ENCODE measurements around the gene APOL2.
A peak's percentile ranks its signal among the peaks of the same experiment; 100 is the strongest.

APOL2 gene

DNA sequence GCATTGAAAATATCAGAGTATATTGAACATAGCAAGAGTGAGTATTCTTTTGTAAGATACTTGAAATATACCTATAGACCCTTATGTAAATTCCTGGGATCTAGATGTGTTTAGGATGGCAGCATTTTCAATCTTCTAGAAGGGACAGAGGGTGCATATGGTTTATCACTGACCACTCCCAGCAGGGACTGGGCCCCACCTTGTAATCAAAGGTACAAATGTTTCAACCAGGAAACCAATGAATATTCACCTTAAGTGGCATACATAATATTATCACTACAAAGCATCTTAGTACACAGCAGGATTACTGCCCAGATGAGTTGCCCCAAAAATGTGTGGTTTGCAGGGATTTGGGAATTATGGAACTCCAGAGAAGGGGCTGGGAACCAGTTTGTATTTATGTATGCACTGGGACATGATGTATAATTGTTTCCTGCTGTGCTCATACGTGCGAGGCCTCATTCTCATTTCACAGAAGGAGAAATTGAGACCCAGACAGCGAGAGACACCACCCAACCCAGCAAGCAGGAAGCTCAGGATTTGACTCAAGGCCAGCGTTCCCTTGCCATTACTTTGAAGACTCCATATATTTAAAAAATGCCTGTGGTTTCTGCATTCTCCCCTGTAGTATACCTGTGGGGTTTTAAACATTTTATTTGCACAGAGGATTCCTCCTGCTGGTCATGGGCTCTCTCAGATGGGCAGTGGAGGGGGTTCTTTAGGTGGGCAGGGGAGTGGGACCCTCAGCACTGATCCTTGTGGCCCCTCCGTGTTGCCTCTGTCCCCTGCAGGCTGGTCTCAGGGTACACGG is 42.9 kb downstream of the APOL2 start:
- Mint-ChIP-seq H3K27ac (peak overlapping the region; percentile 98 to 99 (median 99)), H3K4me1 (peaks cover 60% of the 10 kb centered on the region), H3K4me3 (peak overlapping the region; percentile 53 to 75 (median 62)), H3K36me3 (ENCODE audit: low read depth) (no peaks in the 10 kb centered on the region), H3K9me3 (no peaks in the 10 kb centered on the region), H3K27me3 (ENCODE audit: low read depth) (peaks cover 7% of the 10 kb centered on the region)
- TF ChIP-seq CTCF (IDR thresholded peaks at IDR 0.05; ENCODE audit: unreplicated experiment in 3 of 3): no peak

GRCh38 chr22:36194971-36195370 is 44.4 kb downstream of the APOL2 start:
- peak overlapping the region; percentile 94 to 99 (median 98) for H3K27ac Mint-ChIP-seq
- peaks cover 11% of the 10 kb centered on the region for H3K27me3 Mint-ChIP-seq (ENCODE audit: low read depth)
- H3K9me3 Mint-ChIP-seq: no peaks in the 10 kb centered on the region
- peak; percentile 75 to 80 (median 75) for TF ChIP-seq CTCF (IDR thresholded peaks at IDR 0.05; ENCODE audit: unreplicated experiment in 3 of 3)
- no peak overlapping the region for H3K4me3 Mint-ChIP-seq
- H3K36me3 Mint-ChIP-seq (ENCODE audit: low read depth): no peaks in the 10 kb centered on the region
- peaks cover 47% of the 10 kb centered on the region for H3K4me1 Mint-ChIP-seq

GRCh38 chr22:36194385-36194784 is 44.9 kb downstream of the APOL2 start:
- no peak overlapping the region for H3K4me3 Mint-ChIP-seq
- H3K27me3 Mint-ChIP-seq (ENCODE audit: low read depth): peaks cover 14% of the 10 kb centered on the region
- no peak for TF ChIP-seq CTCF (IDR thresholded peaks at IDR 0.05; ENCODE audit: unreplicated experiment in 3 of 3)
- peak overlapping the region in 2 of 3 experiments; percentile 94 to 99 for H3K27ac Mint-ChIP-seq
- H3K9me3 Mint-ChIP-seq: no peaks in the 10 kb centered on the region
- H3K4me1 Mint-ChIP-seq: peaks cover 44% of the 10 kb centered on the region
- no peaks in the 10 kb centered on the region for H3K36me3 Mint-ChIP-seq (ENCODE audit: low read depth)

GRCh38 chr22:36193577-36193976 is 45.8 kb downstream of the APOL2 start:
- Mint-ChIP-seq H3K27me3 (ENCODE audit: low read depth) (peaks cover 18% of the 10 kb centered on the region), H3K4me3 (no peak overlapping the region), H3K9me3 (no peaks in the 10 kb centered on the region), H3K36me3 (ENCODE audit: low read depth) (no peaks in the 10 kb centered on the region), H3K4me1 (peaks cover 41% of the 10 kb centered on the region), H3K27ac (no peak overlapping the region)
- no peak for TF ChIP-seq CTCF (IDR thresholded peaks at IDR 0.05; ENCODE audit: unreplicated experiment in 3 of 3)

DNA sequence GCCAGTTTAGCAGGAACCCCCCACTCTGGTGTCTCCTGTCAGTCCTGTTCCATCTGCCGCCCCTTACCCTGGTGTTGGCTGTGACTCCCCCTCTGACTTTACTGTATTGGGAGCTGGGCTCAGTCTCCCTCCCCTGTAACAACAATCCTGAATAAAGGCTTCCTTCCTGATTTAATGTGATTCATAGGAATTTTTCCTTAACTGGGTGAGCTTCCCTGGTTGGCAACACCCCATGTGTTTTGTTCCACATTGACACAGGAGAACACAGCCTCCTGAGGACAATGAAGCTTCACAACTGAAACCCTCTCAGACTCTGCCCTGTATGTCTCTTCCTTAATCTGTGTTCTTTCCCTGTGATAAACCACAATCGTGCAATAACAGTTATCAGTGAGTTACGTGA is 46.2 kb downstream of the APOL2 start:
- TF ChIP-seq CTCF (IDR thresholded peaks at IDR 0.05; ENCODE audit: unreplicated experiment in 3 of 3): no peak
- Mint-ChIP-seq H3K4me3 (no peak overlapping the region), H3K36me3 (ENCODE audit: low read depth) (no peaks in the 10 kb centered on the region), H3K27ac (no peak overlapping the region), H3K4me1 (peaks cover 37% of the 10 kb centered on the region), H3K27me3 (ENCODE audit: low read depth) (peaks cover 18% of the 10 kb centered on the region), H3K9me3 (no peaks in the 10 kb centered on the region)

DNA sequence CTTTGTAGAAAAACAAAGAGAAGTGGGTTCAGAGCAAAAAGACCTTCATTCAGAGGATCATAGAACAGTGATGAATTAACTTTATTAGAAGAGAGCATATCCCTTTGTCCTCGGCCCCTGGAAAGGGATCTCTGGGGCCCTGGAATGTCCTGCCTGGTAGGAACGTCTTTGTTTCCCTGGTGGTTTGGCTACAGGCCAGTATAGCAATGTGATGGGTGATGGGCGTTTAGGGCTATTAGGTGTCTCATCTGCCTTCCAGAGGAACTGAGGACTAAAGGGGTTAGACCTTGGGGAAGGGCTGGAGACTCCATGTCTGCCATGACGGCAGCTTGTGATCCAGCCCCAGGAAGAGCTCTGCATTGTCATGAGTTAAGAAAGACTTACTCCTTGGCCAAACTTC is 46.8 kb downstream of the APOL2 start:
- Mint-ChIP-seq H3K9me3 (no peaks in the 10 kb centered on the region), H3K27me3 (ENCODE audit: low read depth) (peaks cover 21% of the 10 kb centered on the region), H3K36me3 (ENCODE audit: low read depth) (no peaks in the 10 kb centered on the region), H3K4me3 (no peak overlapping the region), H3K27ac (peak overlapping the region in 1 of 3 experiments; percentile 13), H3K4me1 (peaks cover 30% of the 10 kb centered on the region)
- TF ChIP-seq CTCF (IDR thresholded peaks at IDR 0.05; ENCODE audit: unreplicated experiment in 3 of 3): no peak

All from nephron (organoid).